ENCODE results near the gene ATF2. TPM values are rescaled to one million over a fixed set of nuclear protein-coding genes. Genes with fewer than 3 reads are reported as not detected.

The ATF2 gene
- total and polyA plus RNA-seq, 2 of the 13 experiments (the other 11 are each of a cell fraction or from before 2014, with no cell fraction given), result 91.6 to 95.1 TPM

GRCh38 chr2:175062787-175063585 is 105.0 kb downstream of the ATF2 start (continued):
- TF ChIP-seq ZBTB10 (CRISPR knock-in tag; IDR thresholded peaks at IDR 0.05; ENCODE audit: borderline replicate concordance), result no peak
- peak; percentile 98 for TF ChIP-seq ZNF414 (CRISPR knock-in tag; IDR thresholded peaks at IDR 0.05)
- TF ChIP-seq ZNF432 (CRISPR knock-in tag; IDR thresholded peaks at IDR 0.05; ENCODE audit: borderline replicate concordance), result no peak
- TF ChIP-seq SMC3 (IDR thresholded peaks at IDR 0.05; ENCODE audit: low read length), result no peak; the same call in 1 of the 2 replicates
- TF ChIP-seq ZFP1 (CRISPR knock-in tag; IDR thresholded peaks at IDR 0.05), result peak; percentile 96; the same call in 1 of the 2 replicates
- TF ChIP-seq GMEB2 (CRISPR knock-in tag; IDR thresholded peaks at IDR 0.05; ENCODE audit: low read depth), result peak; percentile 51; the same call in 1 of the 2 replicates
- TF ChIP-seq JUN (CRISPR knock-in tag; IDR thresholded peaks at IDR 0.05), result peak; percentile 100
- TF ChIP-seq HNRNPUL1 (IDR thresholded peaks at IDR 0.05; ENCODE audit: low read depth, low read length), result no peak
- no peak for TF ChIP-seq ZNF17 (CRISPR knock-in tag; IDR thresholded peaks at IDR 0.05)
- TF ChIP-seq NR1H2 (CRISPR knock-in tag; IDR thresholded peaks at IDR 0.05; ENCODE audit: borderline replicate concordance, low read depth), result no peak
- 0 out of 2 replicates have a peak, but pooled peaks have one; percentile 55 for TF ChIP-seq NFYC (CRISPR knock-in tag; IDR thresholded peaks at IDR 0.05)
- no peak for TF ChIP-seq KLF15 (CRISPR knock-in tag; IDR thresholded peaks at IDR 0.05; ENCODE audit: borderline replicate concordance)
- no peak for TF ChIP-seq PLRG1 (conservative IDR thresholded peaks at IDR 0.05)
- TF ChIP-seq RNF219 (CRISPR knock-in tag; IDR thresholded peaks at IDR 0.05), result peak; percentile 98
- TF ChIP-seq ISX (CRISPR knock-in tag; conservative IDR thresholded peaks at IDR 0.05), result no peak
- TF ChIP-seq ZNF746 (CRISPR knock-in tag; IDR thresholded peaks at IDR 0.05), result peak; percentile 85; the same call in 1 of the 2 replicates
- TF ChIP-seq HNRNPK (IDR thresholded peaks at IDR 0.05; ENCODE audit: low read depth, low read length, poor library complexity, severe bottlenecking), result no peak
- TF ChIP-seq GABPA (IDR thresholded peaks at IDR 0.05; ENCODE audit: low read depth, low read length), result no peak
- TF ChIP-seq GABPA (CRISPR knock-in tag; IDR thresholded peaks at IDR 0.05; ENCODE audit: low read depth), result peak; percentile 82
- TF ChIP-seq ELK4 (CRISPR knock-in tag; IDR thresholded peaks at IDR 0.05; ENCODE audit: borderline replicate concordance), result no peak

Data from HepG2 (cell line).